HG02798 (cell line): Measurements from ENCODE around the gene CCT3.
"Not testable (repeated sequence)": the region's sequence is repeated elsewhere in the genome, so short reads cannot be mapped to it uniquely, and the experiment has no call there.

ENCODE experiments used
- ATAC-seq: cut with Tn5 transposase; IDR thresholded peaks from one replicate; pipeline ENCODE4 v1.9.1; 2021; ENCODE audit warnings: mild to moderate bottlenecking; ENCODE audit not compliant: unreplicated experiment, poor library complexity

The CCT3 gene

GRCh38 chr1:156368889-156369684, 31.0 kb upstream of the CCT3 start, which contains the start of gene RHBG:
Gene RHBG, plus strand, starts transcription at chr1:156369211. Its CDS starts 39 bp downstream, at chr1:156369250.
- ATAC-seq = no peak

GRCh38 chr1:156368157-156368658, 30.1 kb upstream of the CCT3 start:
- ATAC-seq = no peak

- no peak for ATAC-seq
Observed at GRCh38 chr1:156367383-156368156, 29.5 kb upstream of the CCT3 start.

GRCh38 chr1:156366378-156367166, 28.5 kb upstream of the CCT3 start:
- ATAC-seq = no peak

- ATAC-seq = no peak
Observed at GRCh38 chr1:156365754-156366153, 27.7 kb upstream of the CCT3 start.

- ATAC-seq = no peak
Observed at GRCh38 chr1:156360534-156360933, 22.4 kb upstream of the CCT3 start.

GRCh38 chr1:156359973-156360372, 21.9 kb upstream of the CCT3 start:
- no peak for ATAC-seq

GRCh38 chr1:156359249-156359648, 21.2 kb upstream of the CCT3 start:
- ATAC-seq = no peak

GRCh38 chr1:156358641-156359040, 20.5 kb upstream of the CCT3 start:
- ATAC-seq = no peak

- no peak for ATAC-seq
Observed at GRCh38 chr1:156357977-156358376, 19.9 kb upstream of the CCT3 start.

- peak; percentile 85 for ATAC-seq
Observed at GRCh38 chr1:156356875-156357534, 18.9 kb upstream of the CCT3 start.

GRCh38 chr1:156356262-156356874, 18.3 kb upstream of the CCT3 start:
- ATAC-seq = no peak

GRCh38 chr1:156352481-156352880, 14.4 kb upstream of the CCT3 start:
- not testable (repeated sequence) for ATAC-seq

- no peak for ATAC-seq
Observed at GRCh38 chr1:156347331-156347730, 9.2 kb upstream of the CCT3 start.

GRCh38 chr1:156346636-156347035, 8.5 kb upstream of the CCT3 start:
- ATAC-seq = no peak

- not testable (repeated sequence) for ATAC-seq
Observed at GRCh38 chr1:156346035-156346434, 7.9 kb upstream of the CCT3 start.

- no peak for ATAC-seq
Observed at GRCh38 chr1:156344409-156344808, 6.3 kb upstream of the CCT3 start.

- ATAC-seq = no peak
Observed at GRCh38 chr1:156342166-156342955, 4.3 kb upstream of the CCT3 start.

GRCh38 chr1:156337888-156338179, 258 bp downstream of the CCT3 start:
- no peak for ATAC-seq
